Neural progenitor cell (in vitro differentiated cells): ENCODE data around the gene MRPS15. TPM values are rescaled to one million over a fixed set of nuclear protein-coding genes. Genes with fewer than 3 reads are reported as not detected.

Experiments used
- DNase-seq: peaks from one replicate; pipeline ENCODE4 v3.0.0-alpha.2; 2016; ENCODE audit warnings: low spot score
- H2AFZ ChIP-seq: fragments of 200-600 bp; sonication (generic); replicated peaks from 2 replicates; pipeline ENCODE4 v1.6.1; 2016; ENCODE audit warnings: antibody characterized with exemption
- H3F3A ChIP-seq: fragments of 200-600 bp; sonication (generic); 2 replicates; pipeline ENCODE4 v1.6.1; 2016; ENCODE audit warnings: antibody characterized with exemption, low read depth
- H3K27ac ChIP-seq: fragments of 200-600 bp; sonication (generic); 2 replicates; pipeline ENCODE4 v1.5.1; 2016; ENCODE audit warnings: mild to moderate bottlenecking
- H3K27me3 ChIP-seq: fragments of 200-600 bp; sonication (generic); 2 replicates; pipeline ENCODE4 v1.6.1; 2016; ENCODE audit warnings: mild to moderate bottlenecking, moderate library complexity
- H3K36me3 ChIP-seq: fragments of 200-600 bp; sonication (generic); 2 replicates; pipeline ENCODE4 v1.5.1; 2016
- H3K4me1 ChIP-seq: fragments of 200-600 bp; sonication (generic); 2 replicates; pipeline ENCODE4 v1.6.1; 2016; ENCODE audit warnings: mixed run types
- H3K4me2 ChIP-seq: fragments of 200-600 bp; sonication (generic); 2 replicates; pipeline ENCODE4 v1.6.1; 2016
- H3K4me3 ChIP-seq: fragments of 200-600 bp; sonication (generic); 2 replicates; pipeline ENCODE4 v1.5.1; 2016
- H3K79me2 ChIP-seq: fragments of 200-600 bp; sonication (generic); 2 replicates; pipeline ENCODE4 v1.6.1; 2016; ENCODE audit warnings: low read depth
- H3K9ac ChIP-seq: fragments of 200-600 bp; sonication (generic); 2 replicates; pipeline ENCODE4 v1.6.1; 2016
- H3K9me3 ChIP-seq: fragments of 200-600 bp; sonication (generic); 2 replicates; pipeline ENCODE4 v1.5.1; 2016; ENCODE audit warnings: low read depth
- H4K20me1 ChIP-seq: fragments of 200-600 bp; sonication (generic); 2 replicates; pipeline ENCODE4 v1.6.1; 2016; ENCODE audit warnings: low read depth
- H3K27ac Mint-ChIP-seq: 3 replicates; pipeline ENCODE4 v1.8.0; 2021; ENCODE audit warnings: mixed read lengths
- H3K27me3 Mint-ChIP-seq: 2 replicates; pipeline ENCODE4 v1.8.0; 2022; ENCODE audit warnings: low read depth, mild to moderate bottlenecking, inconsistent platforms, moderate library complexity, mixed read lengths; ENCODE audit not compliant: insufficient read depth
- H3K36me3 Mint-ChIP-seq: 3 replicates; pipeline ENCODE4 v1.8.0; 2021; ENCODE audit warnings: mixed read lengths
- H3K4me1 Mint-ChIP-seq: 3 replicates; pipeline ENCODE4 v1.8.0; 2021; ENCODE audit warnings: mixed read lengths
- H3K4me3 Mint-ChIP-seq: 3 replicates; pipeline ENCODE4 v1.8.0; 2021; ENCODE audit warnings: mild to moderate bottlenecking, moderate library complexity, mixed read lengths
- H3K9me3 Mint-ChIP-seq: 3 replicates; pipeline ENCODE4 v1.8.0; 2020; ENCODE audit warnings: mixed read lengths
- EZH2 ChIP-seq: fragments of 200-600 bp; sonication (generic); IDR thresholded peaks from 2 replicates; pipeline ENCODE4 v1.6.1; 2017; ENCODE audit warnings: antibody characterized with exemption, mild to moderate bottlenecking, moderate library complexity
- EZH2phosphoT487 ChIP-seq: fragments of 200-600 bp; sonication (generic); IDR thresholded peaks from 2 replicates; pipeline ENCODE4 v1.6.1; 2017; ENCODE audit warnings: antibody characterized with exemption
- total RNA-seq: library from RNA; depleted of rRNA; stranded (reverse); fragments of >200 nt; gene quantifications from 2 replicates; pipeline ENCODE4 v1.2.3, GENCODE V29; 2015; ENCODE audit warnings: low replicate concordance
- TF ChIP-seq, protein P1 (sequence below): fragments of 200-600 bp; sonication (generic); IDR thresholded peaks from 2 replicates; pipeline ENCODE4 v1.5.1; 2017; ENCODE audit warnings: antibody characterized with exemption, mild to moderate bottlenecking

Gene MRPS15
- total RNA-seq, 1 donor from 2014 or later = 109 TPM

GRCh38 chr1:36442337-36442736 is 21.8 kb downstream of the MRPS15 start:
- H3K27ac ChIP-seq = no peak overlapping the region
- peaks cover 15% of the 10 kb centered on the region for H3F3A ChIP-seq
- Mint-ChIP-seq H3K9me3 (no peaks in the 10 kb centered on the region), H3K4me1 (peaks cover 21% of the 10 kb centered on the region), H3K36me3 (peaks cover 6% of the 10 kb centered on the region), H3K4me3 (no peak overlapping the region), H3K27me3 (no peaks in the 10 kb centered on the region), H3K27ac (no peak overlapping the region)
- no peak overlapping the region for H3K9ac ChIP-seq
- H3K4me1 ChIP-seq = peaks cover 8% of the 10 kb centered on the region
- no peak for DNase-seq
- H3K27me3 ChIP-seq = no peaks in the 10 kb centered on the region
- no peaks in the 10 kb centered on the region for H3K9me3 ChIP-seq
- H3K4me2 ChIP-seq = no peak overlapping the region
- no peaks in the 10 kb centered on the region for H3K79me2 ChIP-seq
- H2AFZ ChIP-seq = no peak overlapping the region
- TF ChIP-seq EZH2phosphoT487 = no peak
- TF ChIP-seq, protein P1, sequence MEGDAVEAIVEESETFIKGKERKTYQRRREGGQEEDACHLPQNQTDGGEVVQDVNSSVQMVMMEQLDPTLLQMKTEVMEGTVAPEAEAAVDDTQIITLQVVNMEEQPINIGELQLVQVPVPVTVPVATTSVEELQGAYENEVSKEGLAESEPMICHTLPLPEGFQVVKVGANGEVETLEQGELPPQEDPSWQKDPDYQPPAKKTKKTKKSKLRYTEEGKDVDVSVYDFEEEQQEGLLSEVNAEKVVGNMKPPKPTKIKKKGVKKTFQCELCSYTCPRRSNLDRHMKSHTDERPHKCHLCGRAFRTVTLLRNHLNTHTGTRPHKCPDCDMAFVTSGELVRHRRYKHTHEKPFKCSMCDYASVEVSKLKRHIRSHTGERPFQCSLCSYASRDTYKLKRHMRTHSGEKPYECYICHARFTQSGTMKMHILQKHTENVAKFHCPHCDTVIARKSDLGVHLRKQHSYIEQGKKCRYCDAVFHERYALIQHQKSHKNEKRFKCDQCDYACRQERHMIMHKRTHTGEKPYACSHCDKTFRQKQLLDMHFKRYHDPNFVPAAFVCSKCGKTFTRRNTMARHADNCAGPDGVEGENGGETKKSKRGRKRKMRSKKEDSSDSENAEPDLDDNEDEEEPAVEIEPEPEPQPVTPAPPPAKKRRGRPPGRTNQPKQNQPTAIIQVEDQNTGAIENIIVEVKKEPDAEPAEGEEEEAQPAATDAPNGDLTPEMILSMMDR = no peak
- no peak for TF ChIP-seq EZH2
- no peaks in the 10 kb centered on the region for H4K20me1 ChIP-seq
- H3K4me3 ChIP-seq = no peak overlapping the region
- no peaks in the 10 kb centered on the region for H3K36me3 ChIP-seq

DNA sequence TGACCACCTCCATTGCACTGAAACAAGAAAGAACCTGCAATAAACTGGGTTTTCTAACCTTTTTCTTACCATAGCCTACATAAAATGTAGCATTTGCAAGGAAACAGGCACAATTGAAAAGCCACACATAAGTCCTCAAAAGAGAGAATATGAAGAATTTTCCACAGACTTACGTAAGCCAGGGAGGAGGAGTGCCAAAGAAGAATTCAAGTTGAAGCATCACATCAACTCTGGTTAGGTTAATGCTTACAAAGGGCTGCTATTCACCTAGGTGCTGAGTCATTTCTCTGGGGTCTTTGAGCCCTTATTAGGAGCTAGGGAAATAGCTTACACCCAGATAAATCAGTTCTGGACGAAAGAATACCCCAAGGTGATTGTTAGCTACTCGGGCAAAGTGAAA is 23.5 kb downstream of the MRPS15 start:
- H2AFZ ChIP-seq = no peak overlapping the region
- H3K27me3 ChIP-seq = no peaks in the 10 kb centered on the region
- H3K4me3 ChIP-seq = no peak overlapping the region
- H3F3A ChIP-seq = peaks cover 15% of the 10 kb centered on the region
- Mint-ChIP-seq H3K4me1 (peaks cover 16% of the 10 kb centered on the region), H3K27ac (no peak overlapping the region), H3K9me3 (no peaks in the 10 kb centered on the region), H3K4me3 (no peak overlapping the region), H3K27me3 (no peaks in the 10 kb centered on the region), H3K36me3 (peaks cover 9% of the 10 kb centered on the region)
- H3K9ac ChIP-seq = no peak overlapping the region
- no peak overlapping the region for H3K4me2 ChIP-seq
- no peak for DNase-seq
- H4K20me1 ChIP-seq = no peaks in the 10 kb centered on the region
- no peak overlapping the region for H3K27ac ChIP-seq
- H3K36me3 ChIP-seq = no peaks in the 10 kb centered on the region
- H3K4me1 ChIP-seq = peaks cover 8% of the 10 kb centered on the region
- H3K9me3 ChIP-seq = no peaks in the 10 kb centered on the region
- TF ChIP-seq EZH2phosphoT487 (no peak), EZH2 (no peak)
- TF ChIP-seq, protein P1 = no peak
- no peaks in the 10 kb centered on the region for H3K79me2 ChIP-seq

- H3K27me3 Mint-ChIP-seq = no peaks in the 10 kb centered on the region
- DNase-seq = no peak
- no peak overlapping the region for H3K27ac ChIP-seq
- no peaks in the 10 kb centered on the region for H3K36me3 ChIP-seq
- peaks cover 16% of the 10 kb centered on the region for H3K4me1 Mint-ChIP-seq
- H3K4me1 ChIP-seq = peaks cover 8% of the 10 kb centered on the region
- no peak overlapping the region for H3K27ac Mint-ChIP-seq
- no peak overlapping the region for H3K4me2 ChIP-seq
- H3K79me2 ChIP-seq = no peaks in the 10 kb centered on the region
- TF ChIP-seq, protein P1 = no peak
- TF ChIP-seq EZH2 (no peak), EZH2phosphoT487 (no peak)
- H2AFZ ChIP-seq = no peak overlapping the region
- peaks cover 15% of the 10 kb centered on the region for H3F3A ChIP-seq
- no peaks in the 10 kb centered on the region for H3K27me3 ChIP-seq
- no peaks in the 10 kb centered on the region for H3K9me3 ChIP-seq
- H4K20me1 ChIP-seq = no peaks in the 10 kb centered on the region
- H3K9ac ChIP-seq = no peak overlapping the region
- H3K36me3 Mint-ChIP-seq = peaks cover 9% of the 10 kb centered on the region
- H3K9me3 Mint-ChIP-seq = no peaks in the 10 kb centered on the region
- no peak overlapping the region for H3K4me3 Mint-ChIP-seq
- H3K4me3 ChIP-seq = no peak overlapping the region
These were observed 24.1 kb downstream of the MRPS15 start for GRCh38 chr1:36440044-36440443.
